HCT116 (cell line): ENCODE measurements around the gene ERMARD. TPM values are rescaled to one million over a fixed set of nuclear protein-coding genes. Genes with fewer than 3 reads are reported as not detected.

Experiments
- ATAC-seq: fragments of 200-7000 bp; cut with Tn5 transposase; 2 replicates; pipeline ENCODE4 v1.9.1; 2020; ENCODE audit warnings: mild to moderate bottlenecking, moderate library complexity
- BruUV-seq: library from RNA; stranded (reverse); fragments of 400-500 nt; replicated peaks from 2 replicates; lab custom pipeline; 2021; lab: Mats Ljungman, UMichigan
- CTCF ChIA-PET: fragments of 300-600 bp; sonication (Branson Sonifier 250); formaldehyde crosslinking; loops from one replicate; lab custom pipeline; 2021; ENCODE audit warnings: antibody characterized with exemption; lab: Charles Lee
- POLR2A ChIA-PET: fragments of 300-600, 350-600 bp; sonication (Branson Sonifier 250); formaldehyde crosslinking; loops from one replicate; lab custom pipeline; 2021; ENCODE audit warnings: antibody characterized with exemption; lab: Charles Lee
- RAD21 ChIA-PET, 2 experiments: fragments of 300-600 bp; sonication (Branson Sonifier 250); formaldehyde crosslinking; loops; one replicate each; lab custom pipeline; 2023; ENCODE audit warnings: low total read pairs in 2 of 2; ENCODE audit not compliant: uncharacterized antibody in 2 of 2, unreplicated experiment in 2 of 2, low non-redundant PET in 1 of 2; lab: Charles Lee
- DNase-seq: peaks from one replicate; pipeline ENCODE4 v3.0.0-alpha.2; 2010; ENCODE audit warnings: low read depth, low spot score
- H2AFZ ChIP-seq: fragments of 200-600 bp; shearing (Covaris generic), sonication (generic); 2 replicates; pipeline ENCODE4 v1.6.1; 2017; ENCODE audit warnings: low read depth, mixed run types, mixed read lengths, antibody characterized with exemption, low read length; ENCODE audit not compliant: poor library complexity, severe bottlenecking
- H3K27ac ChIP-seq: 2 replicates; pipeline ENCODE4 v1.5.1; 2012; ENCODE audit warnings: low read depth, low read length
- H3K27me3 ChIP-seq: fragments of 200-600 bp; sonication (generic); 2 replicates; pipeline ENCODE4 v1.6.1; 2016; ENCODE audit warnings: mixed run types, low read length, mixed read lengths; ENCODE audit not compliant: insufficient read depth
- H3K36me3 ChIP-seq, 2 experiments: fragments of 200-500 bp in 1 of 2; fragments of 200-600 bp in 1 of 2; sonication (Bioruptor generic) in 1 of 2; sonication (generic) in 1 of 2; 2 replicates each; pipeline versions ENCODE4 v1.5.1 to v1.6.1; 2014 to 2016; ENCODE audit warnings: low read length in 2 of 2, inconsistent platforms in 1 of 2, mixed read lengths in 1 of 2, mixed run types in 1 of 2; ENCODE audit not compliant: insufficient read depth in 2 of 2, control insufficient read depth in 1 of 2
- H3K4me1 ChIP-seq, 2 experiments: fragments of 200-600 bp in 1 of 2; sonication (generic) in 1 of 2; 2 replicates each; pipeline versions ENCODE4 v1.5.1 to v1.6.1; 2012 to 2017; ENCODE audit warnings: low read length in 2 of 2, inconsistent platforms in 1 of 2, mild to moderate bottlenecking in 1 of 2, mixed read lengths in 1 of 2, mixed run types in 1 of 2, moderate library complexity in 1 of 2; ENCODE audit not compliant: insufficient read depth in 2 of 2, control insufficient read depth in 1 of 2
- H3K4me2 ChIP-seq: fragments of 200-600 bp; sonication (generic); 2 replicates; pipeline ENCODE4 v1.6.1; 2017; ENCODE audit warnings: mixed run types, low read length, mixed read lengths
- H3K4me3 ChIP-seq, 2 experiments: fragments of 200-600 bp in 1 of 2; sonication (generic) in 1 of 2; replicated peaks in 1 of 2; 2 replicates each; pipeline ENCODE4 v1.5.1; 2011 to 2016; ENCODE audit warnings: low read length in 2 of 2, control low read depth in 1 of 2, low read depth in 1 of 2, mild to moderate bottlenecking in 1 of 2, mixed read lengths in 1 of 2, mixed run types in 1 of 2
- H3K79me2 ChIP-seq: fragments of 200-600 bp; sonication (generic); 2 replicates; pipeline ENCODE4 v1.6.1; 2017; ENCODE audit warnings: mild to moderate bottlenecking, mixed run types, low read length, moderate library complexity, mixed read lengths; ENCODE audit not compliant: insufficient read depth
- H3K9ac ChIP-seq: fragments of 200-600 bp; sonication (generic); 2 replicates; pipeline ENCODE4 v1.6.1; 2016; ENCODE audit warnings: low read length, mixed read lengths
- H3K9me2 ChIP-seq: fragments of 200-600 bp; sonication (generic), shearing (Covaris generic); 2 replicates; pipeline ENCODE4 v1.6.1; 2017; ENCODE audit warnings: mixed run types, mild to moderate bottlenecking, moderate library complexity; ENCODE audit not compliant: insufficient read depth
- H3K9me3 ChIP-seq, 2 experiments: fragments of 200-500 bp in 1 of 2; fragments of 200-600 bp in 1 of 2; sonication (Bioruptor generic) in 1 of 2; sonication (generic) in 1 of 2; 2 replicates each; pipeline ENCODE4 v1.6.1; 2014 to 2017; ENCODE audit warnings: low read length in 2 of 2, mixed read lengths in 2 of 2, inconsistent platforms in 1 of 2, low read depth in 1 of 2, mild to moderate bottlenecking in 1 of 2, mixed run types in 1 of 2, moderate library complexity in 1 of 2; ENCODE audit not compliant: control insufficient read depth in 1 of 2, insufficient read depth in 1 of 2
- H4K20me1 ChIP-seq: fragments of 200-600 bp; sonication (generic), shearing (Covaris generic); 2 replicates; pipeline ENCODE4 v1.6.1; 2017; ENCODE audit warnings: mixed run types, mild to moderate bottlenecking, moderate library complexity; ENCODE audit not compliant: insufficient read depth
- ATF3 ChIP-seq: IDR thresholded peaks from 2 replicates; pipeline ENCODE4 v1.6.1; 2012
- CTCF ChIP-seq, 3 experiments: fragments of 200-600 bp in 1 of 3; sonication (generic) in 1 of 3; IDR thresholded peaks in 2 of 3; conservative IDR thresholded peaks in 1 of 3; 2 replicates each; pipeline ENCODE4 v1.5.1; 2012 to 2017; ENCODE audit warnings: low read depth in 2 of 3, low read length in 2 of 3, antibody characterized with exemption in 1 of 3, borderline replicate concordance in 1 of 3, control low read depth in 1 of 3, mild to moderate bottlenecking in 1 of 3, mixed read lengths in 1 of 3, mixed run types in 1 of 3, moderate library complexity in 1 of 3; ENCODE audit not compliant: insufficient read depth in 1 of 3
- ELF1 ChIP-seq: IDR thresholded peaks from 2 replicates; pipeline ENCODE4 v1.6.1; 2012; ENCODE audit warnings: low read depth, borderline replicate concordance
- EZH2phosphoT487 ChIP-seq: fragments of 200-600 bp; IDR thresholded peaks from 2 replicates; pipeline ENCODE4 v1.6.1; 2018; ENCODE audit warnings: antibody characterized with exemption, borderline replicate concordance
- FOSL1 ChIP-seq: IDR thresholded peaks from 2 replicates; pipeline ENCODE4 v1.6.1; 2012; ENCODE audit warnings: low read depth
- SIN3A ChIP-seq: IDR thresholded peaks from 2 replicates; pipeline ENCODE4 v1.6.1; 2012; ENCODE audit warnings: low read depth
- SP1 ChIP-seq: IDR thresholded peaks from 2 replicates; pipeline ENCODE4 v1.6.1; 2012; ENCODE audit warnings: low read depth
- SRF ChIP-seq: IDR thresholded peaks from 2 replicates; pipeline ENCODE4 v1.6.1; 2012; ENCODE audit warnings: low read depth
- TCF7L2 ChIP-seq: IDR thresholded peaks from 2 replicates; pipeline ENCODE4 v1.7.0; 2011; ENCODE audit warnings: borderline replicate concordance, inconsistent platforms; ENCODE audit not compliant: insufficient read depth, insufficient read length; ENCODE audit errors: extremely low read depth
- YY1 ChIP-seq: IDR thresholded peaks from 2 replicates; pipeline ENCODE4 v1.6.1; 2011; ENCODE audit warnings: low read length, low read depth, moderate library complexity, mild to moderate bottlenecking; ENCODE audit not compliant: insufficient replicate concordance; ENCODE audit errors: extremely low read depth
- ZBTB33 ChIP-seq: IDR thresholded peaks from 2 replicates; pipeline ENCODE4 v1.6.1; 2011; ENCODE audit warnings: mild to moderate bottlenecking, low read length, moderate library complexity; ENCODE audit not compliant: insufficient replicate concordance; ENCODE audit errors: extremely low read depth
- ZFX ChIP-seq: fragments of 450-650 bp; IDR thresholded peaks from 2 replicates; pipeline ENCODE4 v1.6.1; 2017
- intact Hi-C: fragments of 100-400 bp; cut with micrococcal nuclease; formaldehyde crosslinking; loops from 2 replicates; pipeline ENCODE4 v1.10.0; 2022
- total RNA-seq: library from RNA; stranded (reverse); gene quantifications from one replicate; pipeline ENCODE4 v1.2.1, GENCODE V29; 2021; ENCODE audit not compliant: unreplicated experiment

ERMARD gene
- total RNA-seq, 1 experiment from 2014 or later, result 24.7 TPM

- Histone ChIP-seq H3K79me2 (no peaks in the 10 kb centered on the region), H2AFZ (no peak overlapping the region), H3K4me1 (peaks cover 0 to 7% of the 10 kb centered on the region in 2 experiments; a peak in 2 of 4 replicates), H4K20me1 (no peaks in the 10 kb centered on the region), H3K9ac (no peak overlapping the region), H3K27me3 (no peaks in the 10 kb centered on the region), H3K9me3 (no peaks in the 10 kb centered on the region), H3K27ac (no peak overlapping the region), H3K4me3 (no peak overlapping the region), H3K4me2 (no peak overlapping the region), H3K36me3 (no peaks in the 10 kb centered on the region; a peak in 1 of 4 replicates), H3K9me2 (no peaks in the 10 kb centered on the region)
- ChIA-PET POLR2A (no interaction called here), CTCF (no interaction called here), RAD21 (no interaction called here)
- no peak for TF ChIP-seq CTCF (IDR thresholded peaks at IDR 0.05 in 2 of 3, conservative IDR thresholded peaks at IDR 0.05 in 1 of 3; ENCODE audit: borderline replicate concordance in 1 of 3, insufficient read depth in 1 of 3, low read depth in 2 of 3, low read length in 2 of 3)
- TF ChIP-seq TCF7L2, result no peak
- no peak for TF ChIP-seq SRF
- TF ChIP-seq ELF1, result no peak
- TF ChIP-seq SIN3A, result no peak
- TF ChIP-seq FOSL1, result no peak
- no peak for TF ChIP-seq ZBTB33
- TF ChIP-seq EZH2phosphoT487, result no peak
- no peak for TF ChIP-seq ATF3
- no peak for TF ChIP-seq YY1
- TF ChIP-seq ZFX, result no peak
- no peak for TF ChIP-seq SP1
- no peak for ATAC-seq
- no peak for DNase-seq
- intact Hi-C loops, result no loop called here
- no TSS peak for BruUV-seq
These were observed 33.5 kb downstream of the ERMARD start for GRCh38 chr6:169784821-169785340.
